ENCODE measurements around the gene FOXJ3.

FOXJ3 gene

DNA sequence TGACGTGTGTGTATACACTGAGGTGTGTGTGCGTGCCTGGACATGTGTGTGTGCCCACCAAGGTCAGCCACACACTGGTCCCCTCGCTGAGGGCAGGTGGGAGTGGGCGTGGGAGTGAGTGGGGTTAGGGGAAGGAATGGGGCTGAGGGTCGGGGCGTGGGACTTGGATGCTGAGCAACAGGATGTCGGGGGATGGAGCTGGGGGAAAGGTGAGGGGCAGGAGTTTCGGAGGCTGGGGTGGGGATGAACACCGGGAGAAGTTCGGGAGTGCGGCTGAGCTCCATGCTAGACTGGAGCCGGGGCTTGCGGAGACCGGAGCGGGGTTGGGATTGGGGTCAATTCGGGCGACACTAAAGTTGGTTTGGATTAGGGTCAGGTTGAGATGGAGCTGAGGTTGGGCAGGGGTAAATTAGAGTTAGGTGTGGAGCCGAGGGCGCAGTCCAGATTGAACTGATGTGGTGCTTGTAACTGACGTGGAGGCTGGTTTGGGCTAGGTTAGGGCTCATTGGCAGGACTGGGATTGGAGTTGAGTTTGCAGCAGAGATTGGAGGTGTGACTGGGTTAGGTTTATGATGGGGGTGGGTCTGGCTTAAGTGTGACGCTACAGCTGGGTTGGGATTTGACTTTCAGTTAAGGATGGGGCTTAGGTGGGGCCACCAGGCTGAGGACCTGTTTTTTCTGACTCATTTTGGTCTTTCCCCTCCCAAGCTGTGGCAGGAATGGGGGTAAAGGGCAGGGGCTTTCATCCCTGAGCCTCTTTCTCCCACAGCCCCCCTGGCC lies 167.2 kb downstream of the FOXJ3 start:
- DNase-seq (ENCODE audit: low spot score): no peak

- no peak for DNase-seq (ENCODE audit: low spot score)
These were observed 169.4 kb downstream of the FOXJ3 start for GRCh38 chr1:42165511-42166210.

GRCh38 chr1:42164551-42165420 lies 170.2 kb downstream of the FOXJ3 start, which contains the start of gene GUCA2A:
TSS of gene GUCA2A (minus strand) at chr1:42164745. CDS start at chr1:42164712, 33 bp downstream.
- DNase-seq (ENCODE audit: low spot score): no peak

- DNase-seq (ENCODE audit: low spot score): no peak
These were observed 171.2 kb downstream of the FOXJ3 start for GRCh38 chr1:42163536-42164503.

DNA sequence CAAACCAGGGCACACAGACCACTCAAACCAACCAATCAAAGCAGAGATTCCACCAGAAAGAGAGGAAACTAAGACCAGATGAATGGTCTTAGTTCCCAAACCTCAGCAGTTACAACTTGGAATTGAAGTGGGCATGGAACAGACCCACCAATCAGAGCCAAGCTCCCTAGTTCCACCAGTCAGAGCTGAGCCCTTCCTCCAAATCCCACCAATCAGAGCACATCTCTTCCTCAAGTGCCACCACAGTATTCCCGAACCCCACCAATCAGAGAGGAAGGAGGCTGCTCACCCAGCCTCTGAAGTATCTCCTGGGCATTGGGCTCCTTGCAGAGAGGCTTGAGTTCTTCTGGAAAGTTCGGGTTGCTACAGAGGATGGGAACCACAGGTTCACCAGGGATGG lies 171.9 kb downstream of the FOXJ3 start:
- DNase-seq (ENCODE audit: low spot score): no peak

DNA sequence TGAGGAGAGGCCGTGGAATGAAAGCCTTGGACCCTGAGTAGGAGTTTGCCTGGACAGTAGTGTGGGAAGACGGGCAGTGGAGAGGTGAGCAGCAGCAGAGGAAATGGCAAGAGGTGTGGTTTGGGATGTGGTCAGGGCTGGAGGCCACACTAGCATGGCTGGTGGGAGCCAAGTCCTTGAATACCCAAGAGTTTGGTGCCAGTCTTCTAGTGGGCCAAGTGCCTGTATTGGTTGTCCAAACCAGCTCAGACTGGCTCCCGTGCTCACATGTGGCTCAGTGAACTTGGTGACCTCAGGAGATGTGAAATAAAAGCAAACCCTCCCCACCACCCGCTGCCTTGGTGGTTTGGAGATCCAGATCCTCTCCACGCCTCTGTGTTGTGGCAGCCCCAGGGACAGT lies 172.9 kb downstream of the FOXJ3 start:
- no peak for DNase-seq (ENCODE audit: low spot score)

GRCh38 chr1:42158189-42158588 lies 176.8 kb downstream of the FOXJ3 start:
- no peak for DNase-seq (ENCODE audit: low spot score)

DNA sequence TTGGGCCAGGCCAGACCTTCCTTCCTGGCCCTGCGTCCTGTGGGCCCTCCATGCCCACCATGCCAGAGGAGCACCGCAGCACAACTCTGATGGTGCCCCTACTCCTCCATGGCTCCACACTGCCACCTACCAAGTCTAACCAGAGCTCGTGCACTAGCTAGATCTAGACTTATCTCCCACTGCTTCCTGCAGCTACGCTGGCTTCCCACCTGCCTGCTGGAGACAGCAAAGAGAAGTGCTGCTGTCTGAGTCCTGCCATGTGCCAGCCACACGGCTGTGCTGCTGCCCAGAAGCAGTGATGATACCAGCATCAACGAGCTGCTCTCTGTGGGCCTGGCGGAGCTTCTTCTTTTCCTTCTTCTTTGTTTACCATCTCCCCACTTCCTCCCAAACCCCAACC lies 177.4 kb downstream of the FOXJ3 start:
- DNase-seq (ENCODE audit: low spot score): no peak

DNA sequence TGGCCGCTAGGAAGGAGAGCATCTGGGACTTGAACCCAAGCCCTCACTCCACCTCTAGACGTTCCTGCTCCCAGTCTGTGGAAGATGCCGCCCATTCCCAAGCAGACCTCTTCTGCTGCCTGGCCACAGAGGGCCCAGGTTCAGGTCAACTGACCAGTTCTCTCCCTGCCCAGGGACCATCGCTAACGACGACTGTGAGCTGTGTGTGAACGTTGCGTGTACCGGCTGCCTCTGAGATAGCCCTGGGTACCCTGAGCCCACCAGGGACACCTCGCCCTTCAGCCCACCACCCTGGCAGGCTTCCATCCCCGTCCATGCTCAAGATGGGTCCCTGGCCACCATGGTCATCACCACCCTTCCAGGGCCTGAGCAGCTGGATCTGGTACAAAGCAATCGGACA lies 179.7 kb downstream of the FOXJ3 start:
- no peak for DNase-seq (ENCODE audit: low spot score)

- DNase-seq (ENCODE audit: low spot score): no peak
These were observed 180.3 kb downstream of the FOXJ3 start for GRCh38 chr1:42154685-42155084.

GRCh38 chr1:42153624-42154023 lies 181.4 kb downstream of the FOXJ3 start:
- no peak for DNase-seq (ENCODE audit: low spot score)

GRCh38 chr1:42152907-42153600 lies 182.0 kb downstream of the FOXJ3 start, which contains the start of gene GUCA2B:
TSS of gene GUCA2B (plus strand) at chr1:42153410. CDS start at chr1:42153451, 41 bp downstream.
- no peak for DNase-seq (ENCODE audit: low spot score)

DNA sequence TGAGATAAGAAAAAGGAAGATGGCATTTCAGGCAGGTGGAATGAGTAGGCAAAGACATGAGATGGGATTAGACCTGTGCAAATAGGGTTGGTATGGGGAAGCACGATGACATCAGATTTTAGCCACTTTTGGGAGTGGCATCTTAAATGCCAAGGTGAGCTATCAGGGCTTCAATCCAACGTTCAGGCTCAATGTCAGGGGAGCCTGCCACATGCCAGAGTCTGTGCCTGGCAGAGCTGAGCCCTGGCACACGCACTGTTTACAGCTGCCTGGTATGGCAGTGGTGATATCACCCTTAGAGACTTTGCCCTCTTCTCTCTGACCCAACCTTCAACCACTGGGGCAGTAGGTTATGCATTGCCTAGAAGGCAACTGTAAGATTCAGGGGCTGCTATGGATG lies 182.9 kb downstream of the FOXJ3 start:
- no peak for DNase-seq (ENCODE audit: low spot score)

- no peak for DNase-seq (ENCODE audit: low spot score)
These were observed 184.4 kb downstream of the FOXJ3 start for GRCh38 chr1:42150651-42151050.

- no peak for DNase-seq (ENCODE audit: low spot score)
These were observed 186.9 kb downstream of the FOXJ3 start for GRCh38 chr1:42148166-42148565.

GRCh38 chr1:42146626-42147320 lies 188.3 kb downstream of the FOXJ3 start:
- peak; percentile 67 for DNase-seq (ENCODE audit: low spot score)

GRCh38 chr1:42145764-42146625 lies 189.0 kb downstream of the FOXJ3 start:
- DNase-seq (ENCODE audit: low spot score): no peak

- DNase-seq (ENCODE audit: low spot score): no peak
These were observed 189.7 kb downstream of the FOXJ3 start for GRCh38 chr1:42145389-42145716.

DNA sequence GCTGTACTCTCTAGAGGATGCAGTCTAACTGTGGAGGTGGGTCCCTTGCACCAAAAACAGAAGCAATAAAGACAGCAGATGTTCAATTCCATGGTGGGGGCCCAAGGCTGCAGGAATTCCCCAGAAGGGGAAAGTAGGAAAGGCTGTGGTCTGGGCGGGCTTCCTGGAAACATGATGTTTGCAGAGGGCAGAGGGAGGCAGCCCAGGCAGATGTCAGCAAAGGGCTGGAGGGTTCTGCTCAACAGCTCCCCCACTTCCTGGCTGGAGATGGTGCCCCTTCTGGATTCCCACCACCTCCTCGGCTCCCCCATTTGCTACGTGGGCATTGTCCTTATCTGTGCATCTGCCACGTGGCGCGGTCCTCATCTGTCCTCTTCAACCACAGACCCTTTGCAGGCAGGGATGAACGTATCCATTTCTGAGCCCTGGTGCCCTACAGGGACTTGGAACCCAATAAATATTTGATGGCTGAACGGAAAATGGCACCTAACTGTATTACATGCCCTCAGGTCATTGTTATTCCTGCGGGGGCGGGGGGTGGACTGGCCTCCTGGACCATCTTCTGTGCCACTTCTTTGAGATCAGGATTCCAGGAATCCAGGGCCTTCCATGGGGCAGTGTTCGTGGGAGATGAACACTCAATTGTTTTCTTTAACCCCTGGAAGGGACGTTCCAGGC lies 190.2 kb downstream of the FOXJ3 start:
- no peak for DNase-seq (ENCODE audit: low spot score)
